ENCODE results near the gene FSTL3. TPM values are rescaled to one million over a fixed set of nuclear protein-coding genes. Genes with fewer than 3 reads are reported as not detected.
A peak's percentile ranks its signal among the peaks of the same experiment; 100 is the strongest.

FSTL3 gene
- total and polyA plus RNA-seq, 2 of the 13 experiments (the other 11 are each of a cell fraction or from before 2014, with no cell fraction given): 13.5 to 15.6 TPM

GRCh38 chr19:662962-663681 is 13.1 kb upstream of the FSTL3 start, which contains the start of gene RNF126 (continued):
- TF ChIP-seq ZNF615 (CRISPR knock-in tag; IDR thresholded peaks at IDR 0.05; ENCODE audit: borderline replicate concordance) (no peak), PRMT3 (CRISPR knock-in tag; IDR thresholded peaks at IDR 0.05; ENCODE audit: borderline replicate concordance, low read depth) (no peak; the same call in 1 of the 2 replicates), PAWR (CRISPR knock-in tag; IDR thresholded peaks at IDR 0.05; ENCODE audit: borderline replicate concordance) (no peak), ZBTB3 (CRISPR knock-in tag; IDR thresholded peaks at IDR 0.05; ENCODE audit: borderline replicate concordance, low read depth) (no peak), SNRNP70 (IDR thresholded peaks at IDR 0.05; ENCODE audit: low read depth, low read length) (no peak), ZNF781 (CRISPR knock-in tag; IDR thresholded peaks at IDR 0.05; ENCODE audit: borderline replicate concordance, not compliant biosample characterization) (no peak), GABPB1 (CRISPR knock-in tag; IDR thresholded peaks at IDR 0.05) (peak; percentile 84), MTF1 (CRISPR knock-in tag; IDR thresholded peaks at IDR 0.05) (no peak), DR1 (CRISPR knock-in tag; IDR thresholded peaks at IDR 0.05) (0 out of 2 replicates have a peak, but pooled peaks have one; percentile 52), FOXK2 (IDR thresholded peaks at IDR 0.05) (no peak), RERE (CRISPR knock-in tag; IDR thresholded peaks at IDR 0.05; ENCODE audit: low read depth) (no peak), ZNF235 (CRISPR knock-in tag; IDR thresholded peaks at IDR 0.05; ENCODE audit: borderline replicate concordance) (no peak), MED13 (CRISPR knock-in tag; IDR thresholded peaks at IDR 0.05) (no peak), ZNF691 (CRISPR knock-in tag; IDR thresholded peaks at IDR 0.05; ENCODE audit: borderline replicate concordance, low read depth) (peak; percentile 11; the same call in 1 of the 2 replicates), RXRA (CRISPR knock-in tag; IDR thresholded peaks at IDR 0.05) (no peak), KAT2B (IDR thresholded peaks at IDR 0.05; ENCODE audit: borderline replicate concordance, low read depth, low read length) (no peak)
- TF ChIP-seq, protein P1, sequence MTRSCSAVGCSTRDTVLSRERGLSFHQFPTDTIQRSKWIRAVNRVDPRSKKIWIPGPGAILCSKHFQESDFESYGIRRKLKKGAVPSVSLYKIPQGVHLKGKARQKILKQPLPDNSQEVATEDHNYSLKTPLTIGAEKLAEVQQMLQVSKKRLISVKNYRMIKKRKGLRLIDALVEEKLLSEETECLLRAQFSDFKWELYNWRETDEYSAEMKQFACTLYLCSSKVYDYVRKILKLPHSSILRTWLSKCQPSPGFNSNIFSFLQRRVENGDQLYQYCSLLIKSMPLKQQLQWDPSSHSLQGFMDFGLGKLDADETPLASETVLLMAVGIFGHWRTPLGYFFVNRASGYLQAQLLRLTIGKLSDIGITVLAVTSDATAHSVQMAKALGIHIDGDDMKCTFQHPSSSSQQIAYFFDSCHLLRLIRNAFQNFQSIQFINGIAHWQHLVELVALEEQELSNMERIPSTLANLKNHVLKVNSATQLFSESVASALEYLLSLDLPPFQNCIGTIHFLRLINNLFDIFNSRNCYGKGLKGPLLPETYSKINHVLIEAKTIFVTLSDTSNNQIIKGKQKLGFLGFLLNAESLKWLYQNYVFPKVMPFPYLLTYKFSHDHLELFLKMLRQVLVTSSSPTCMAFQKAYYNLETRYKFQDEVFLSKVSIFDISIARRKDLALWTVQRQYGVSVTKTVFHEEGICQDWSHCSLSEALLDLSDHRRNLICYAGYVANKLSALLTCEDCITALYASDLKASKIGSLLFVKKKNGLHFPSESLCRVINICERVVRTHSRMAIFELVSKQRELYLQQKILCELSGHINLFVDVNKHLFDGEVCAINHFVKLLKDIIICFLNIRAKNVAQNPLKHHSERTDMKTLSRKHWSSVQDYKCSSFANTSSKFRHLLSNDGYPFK (CRISPR knock-in tag; IDR thresholded peaks at IDR 0.05; ENCODE audit: borderline replicate concordance): peak; percentile 63; the same call in 1 of the 2 replicates
- TF ChIP-seq, protein P2, sequence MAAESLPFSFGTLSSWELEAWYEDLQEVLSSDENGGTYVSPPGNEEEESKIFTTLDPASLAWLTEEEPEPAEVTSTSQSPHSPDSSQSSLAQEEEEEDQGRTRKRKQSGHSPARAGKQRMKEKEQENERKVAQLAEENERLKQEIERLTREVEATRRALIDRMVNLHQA (CRISPR knock-in tag; IDR thresholded peaks at IDR 0.05): no peak

Data from HepG2 (cell line).